Calu3 (cell line): Measurements from ENCODE around the gene NEUROD2. TPM values are rescaled to one million over a fixed set of nuclear protein-coding genes. Genes with fewer than 3 reads are reported as not detected.

ENCODE experiments used
- BruUV-seq: library from RNA; stranded (reverse); fragments of 400-500 nt; replicated peaks from 2 replicates; lab custom pipeline; 2021; lab: Mats Ljungman, UMichigan
- CTCF ChIA-PET: fragments of 300-600 bp; sonication (Branson Sonifier 250); formaldehyde crosslinking; loops from one replicate; lab custom pipeline; 2022; ENCODE audit warnings: antibody characterized with exemption; lab: Charles Lee
- DNase-seq: peaks from one replicate; pipeline ENCODE4 v3.0.0; 2022
- H3K27ac Mint-ChIP-seq: one replicate; pipeline ENCODE4 v1.8.0; 2022; ENCODE audit warnings: mixed read lengths; ENCODE audit not compliant: unreplicated experiment
- H3K27me3 Mint-ChIP-seq: one replicate; pipeline ENCODE4 v1.8.0; 2022; ENCODE audit warnings: mixed read lengths; ENCODE audit not compliant: unreplicated experiment
- H3K36me3 Mint-ChIP-seq: one replicate; pipeline ENCODE4 v1.8.0; 2022; ENCODE audit warnings: mild to moderate bottlenecking, moderate library complexity, mixed read lengths; ENCODE audit not compliant: insufficient read depth, unreplicated experiment
- H3K4me1 Mint-ChIP-seq: one replicate; pipeline ENCODE4 v1.8.0; 2022; ENCODE audit warnings: mild to moderate bottlenecking, low read depth, mixed read lengths; ENCODE audit not compliant: unreplicated experiment
- H3K4me3 Mint-ChIP-seq: one replicate; pipeline ENCODE4 v1.8.0; 2022; ENCODE audit warnings: mild to moderate bottlenecking, low read depth, moderate library complexity, mixed read lengths; ENCODE audit not compliant: unreplicated experiment
- H3K9me3 Mint-ChIP-seq: one replicate; pipeline ENCODE4 v1.8.0; 2022; ENCODE audit warnings: low read depth, mixed read lengths; ENCODE audit not compliant: unreplicated experiment
- intact Hi-C: fragments of 100-400 bp; cut with micrococcal nuclease; formaldehyde crosslinking; loops from one replicate; pipeline ENCODE4 v1.10.0; 2022; ENCODE audit not compliant: unreplicated experiment
- total RNA-seq: library from RNA; stranded (reverse); gene quantifications from 2 replicates; pipeline ENCODE4 v1.2.3, GENCODE V29; 2022
- TF ChIP-seq, protein P1 (sequence below): fragments of 200-600 bp; IDR thresholded peaks from one replicate; pipeline ENCODE4 v1.8.0; 2022; ENCODE audit warnings: antibody characterized with exemption; ENCODE audit not compliant: unreplicated experiment

NEUROD2 gene
- total RNA-seq, 1 experiment from 2014 or later: not detected

GRCh38 chr17:39604911-39605491 is 2.7 kb downstream of the NEUROD2 start:
- peak; percentile 85 for DNase-seq
- CTCF ChIA-PET: interaction anchor here (0.5 to 76.7 kb wide), 36 partner anchors 29 to 1241 kb away, joined by 3 to 42089 read pairs (median 4); partner anchors contain the start of genes ERBB2, GRB7, GSDMA and MIEN1
- Mint-ChIP-seq H3K9me3 (no peaks in the 10 kb centered on the region), H3K27me3 (peaks cover 100% of the 10 kb centered on the region), H3K27ac (no peak overlapping the region), H3K4me1 (peaks cover 46% of the 10 kb centered on the region), H3K36me3 (peaks cover 46% of the 10 kb centered on the region), H3K4me3 (peak overlapping the region; percentile 61)
- TF ChIP-seq, protein P1, sequence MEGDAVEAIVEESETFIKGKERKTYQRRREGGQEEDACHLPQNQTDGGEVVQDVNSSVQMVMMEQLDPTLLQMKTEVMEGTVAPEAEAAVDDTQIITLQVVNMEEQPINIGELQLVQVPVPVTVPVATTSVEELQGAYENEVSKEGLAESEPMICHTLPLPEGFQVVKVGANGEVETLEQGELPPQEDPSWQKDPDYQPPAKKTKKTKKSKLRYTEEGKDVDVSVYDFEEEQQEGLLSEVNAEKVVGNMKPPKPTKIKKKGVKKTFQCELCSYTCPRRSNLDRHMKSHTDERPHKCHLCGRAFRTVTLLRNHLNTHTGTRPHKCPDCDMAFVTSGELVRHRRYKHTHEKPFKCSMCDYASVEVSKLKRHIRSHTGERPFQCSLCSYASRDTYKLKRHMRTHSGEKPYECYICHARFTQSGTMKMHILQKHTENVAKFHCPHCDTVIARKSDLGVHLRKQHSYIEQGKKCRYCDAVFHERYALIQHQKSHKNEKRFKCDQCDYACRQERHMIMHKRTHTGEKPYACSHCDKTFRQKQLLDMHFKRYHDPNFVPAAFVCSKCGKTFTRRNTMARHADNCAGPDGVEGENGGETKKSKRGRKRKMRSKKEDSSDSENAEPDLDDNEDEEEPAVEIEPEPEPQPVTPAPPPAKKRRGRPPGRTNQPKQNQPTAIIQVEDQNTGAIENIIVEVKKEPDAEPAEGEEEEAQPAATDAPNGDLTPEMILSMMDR: no peak
- intact Hi-C loops: no loop called here
- no TSS peak for BruUV-seq

- CTCF ChIA-PET: interaction anchor here (0.7 to 76.7 kb wide), 7 partner anchors 11 to 1070 kb away, joined by 3 to 42089 read pairs (median 6); partner anchors contain the start of genes ERBB2, GRB7, GSDMA and MIEN1
- no peak overlapping the region for H3K4me3 Mint-ChIP-seq
- H3K4me1 Mint-ChIP-seq: peaks cover 46% of the 10 kb centered on the region
- BruUV-seq: no TSS peak
- H3K9me3 Mint-ChIP-seq: no peaks in the 10 kb centered on the region
- no peak overlapping the region for H3K27ac Mint-ChIP-seq
- peaks cover 42% of the 10 kb centered on the region for H3K36me3 Mint-ChIP-seq
- H3K27me3 Mint-ChIP-seq: peaks cover 100% of the 10 kb centered on the region
- DNase-seq: peak; percentile 72
- intact Hi-C loops: loop anchor here (2.0 kb wide), 1 partner anchor 13 kb away; no protein-coding TSS in a partner anchor
- TF ChIP-seq, protein P1: no peak
Measured at GRCh38 chr17:39603304-39604016, 4.3 kb downstream of the NEUROD2 start.

DNA sequence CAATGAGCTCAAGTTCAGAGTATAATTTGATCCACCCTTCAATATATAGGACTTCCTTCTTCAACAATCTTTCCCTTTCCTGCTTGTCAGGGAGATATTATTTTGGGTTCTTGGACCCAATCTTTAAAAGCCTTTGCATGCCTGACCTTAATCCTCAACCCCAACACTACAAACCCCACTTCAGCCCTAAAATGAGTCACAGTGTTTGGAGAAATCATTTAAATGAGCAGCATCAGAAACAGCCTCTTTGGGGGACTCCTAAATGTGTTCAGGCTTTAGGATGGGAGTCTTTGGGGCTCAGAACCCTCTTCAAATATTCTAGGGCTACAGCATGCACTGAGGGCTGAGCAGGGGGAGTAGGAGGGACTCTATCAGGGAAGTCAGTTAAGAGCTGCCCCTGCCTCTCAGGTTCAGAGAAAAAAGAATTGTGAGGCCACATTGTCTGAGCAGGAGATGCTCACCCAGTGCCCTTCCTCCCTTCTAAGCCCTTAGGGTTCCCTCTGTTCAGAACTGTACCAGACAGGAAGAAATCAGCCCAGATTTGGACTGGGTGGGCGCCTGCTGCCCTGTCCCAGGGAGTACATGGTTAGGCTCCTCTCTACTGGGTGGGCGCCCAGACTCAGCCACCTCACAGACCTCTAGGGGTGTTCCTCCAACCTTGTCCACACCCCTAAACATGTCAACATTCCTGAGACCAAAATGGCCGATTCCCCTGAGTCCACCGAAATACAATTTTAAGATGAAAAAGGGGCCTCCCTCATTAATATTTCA is 5.0 kb downstream of the NEUROD2 start:
- BruUV-seq: no TSS peak
- TF ChIP-seq, protein P1: no peak
- Mint-ChIP-seq H3K27ac (no peak overlapping the region), H3K4me1 (peaks cover 46% of the 10 kb centered on the region), H3K4me3 (no peak overlapping the region), H3K9me3 (no peaks in the 10 kb centered on the region), H3K36me3 (peaks cover 37% of the 10 kb centered on the region), H3K27me3 (peaks cover 100% of the 10 kb centered on the region)
- peak; percentile 67 for DNase-seq
- intact Hi-C loops: loop anchor here (2.0 kb wide), 1 partner anchor 14 kb away; no protein-coding TSS in a partner anchor
- CTCF ChIA-PET: interaction anchor here (0.6 to 76.7 kb wide), 6 partner anchors 23 to 546 kb away, joined by 3 to 42089 read pairs (median 21); partner anchors contain the start of genes ERBB2, GRB7, GSDMA and MIEN1
